Astrocyte (in vitro differentiated cells and primary cell): ENCODE results near the gene HMOX2. TPM values are rescaled to one million over a fixed set of nuclear protein-coding genes. Genes with fewer than 3 reads are reported as not detected.

ENCODE experiments used
- DNase-seq: peaks from one replicate; pipeline ENCODE4 v3.0.0-alpha.2; 2010; ENCODE audit warnings: low read depth
- FAIRE-seq: peaks from 2 replicates; lab custom pipeline; 2011; peaks lifted over from hg19 to GRCh38; lab: Jason Lieb, UNC
- H2AFZ ChIP-seq: 2 replicates; pipeline ENCODE4 v1.6.0; 2012; ENCODE audit warnings: low read depth, low read length, inconsistent platforms
- H3K27ac ChIP-seq: 2 replicates; pipeline ENCODE4 v1.5.1; 2011; ENCODE audit warnings: low read depth, low read length, inconsistent platforms
- H3K27me3 ChIP-seq: 2 replicates; pipeline ENCODE4 v1.6.0; 2011; ENCODE audit warnings: low read length, inconsistent platforms; ENCODE audit not compliant: insufficient read depth
- H3K36me3 ChIP-seq: 2 replicates; pipeline ENCODE4 v1.5.1; 2011; ENCODE audit warnings: low read length, inconsistent platforms; ENCODE audit not compliant: insufficient read depth
- H3K4me1 ChIP-seq: 2 replicates; pipeline ENCODE4 v1.5.1; 2011; ENCODE audit warnings: low read length, inconsistent platforms; ENCODE audit not compliant: insufficient read depth
- H3K4me2 ChIP-seq: 2 replicates; pipeline ENCODE4 v1.6.0; 2012; ENCODE audit warnings: low read length, inconsistent platforms
- H3K4me3 ChIP-seq: 2 replicates; pipeline ENCODE4 v1.5.1; 2011; ENCODE audit warnings: low read depth, mild to moderate bottlenecking, low read length, inconsistent platforms; ENCODE audit not compliant: insufficient read depth
- H3K79me2 ChIP-seq: 2 replicates; pipeline ENCODE4 v1.6.0; 2012; ENCODE audit warnings: mild to moderate bottlenecking, low read length, inconsistent platforms; ENCODE audit not compliant: insufficient read depth
- H3K9ac ChIP-seq: 2 replicates; pipeline ENCODE4 v1.6.0; 2012; ENCODE audit warnings: mild to moderate bottlenecking, low read length, inconsistent platforms
- H3K9me3 ChIP-seq: 2 replicates; pipeline ENCODE4 v1.5.1; 2012; ENCODE audit warnings: low read depth, mild to moderate bottlenecking, low read length, inconsistent platforms; ENCODE audit not compliant: insufficient read depth
- H4K20me1 ChIP-seq: 2 replicates; pipeline ENCODE4 v1.6.0; 2012; ENCODE audit warnings: low read length, inconsistent platforms; ENCODE audit not compliant: insufficient read depth
- H3K27ac Mint-ChIP-seq: one replicate; pipeline ENCODE4 v1.8.0; 2021; ENCODE audit warnings: mild to moderate bottlenecking, mixed read lengths; ENCODE audit not compliant: unreplicated experiment
- H3K27me3 Mint-ChIP-seq: one replicate; pipeline ENCODE4 v1.8.0; 2021; ENCODE audit warnings: low read depth, mixed read lengths; ENCODE audit not compliant: unreplicated experiment
- H3K36me3 Mint-ChIP-seq: one replicate; pipeline ENCODE4 v1.8.0; 2021; ENCODE audit warnings: low read depth, mixed read lengths; ENCODE audit not compliant: unreplicated experiment
- H3K4me1 Mint-ChIP-seq: one replicate; pipeline ENCODE4 v1.8.0; 2021; ENCODE audit warnings: low read depth, mixed read lengths; ENCODE audit not compliant: unreplicated experiment
- H3K4me3 Mint-ChIP-seq: one replicate; pipeline ENCODE4 v1.8.0; 2021; ENCODE audit warnings: mild to moderate bottlenecking, moderate library complexity, mixed read lengths; ENCODE audit not compliant: unreplicated experiment
- H3K9me3 Mint-ChIP-seq: one replicate; pipeline ENCODE4 v1.8.0; 2021; ENCODE audit warnings: mild to moderate bottlenecking, mixed read lengths; ENCODE audit not compliant: unreplicated experiment
- CTCF ChIP-seq: IDR thresholded peaks from 2 replicates; pipeline ENCODE4 v1.5.1; 2011; ENCODE audit warnings: low read depth, mild to moderate bottlenecking, inconsistent platforms, low read length, moderate library complexity; ENCODE audit not compliant: insufficient read depth
- EZH2 ChIP-seq: IDR thresholded peaks from 2 replicates; pipeline ENCODE4 v1.6.1; 2012; ENCODE audit warnings: mild to moderate bottlenecking, low read length, inconsistent platforms; ENCODE audit not compliant: insufficient read depth
- total RNA-seq: library from RNA; stranded (reverse); gene quantifications from 2 replicates; pipeline ENCODE4 v1.2.1, GENCODE V29; 2021

The HMOX2 gene
- total RNA-seq, 1 donor from 2014 or later: 64.9 TPM

DNA sequence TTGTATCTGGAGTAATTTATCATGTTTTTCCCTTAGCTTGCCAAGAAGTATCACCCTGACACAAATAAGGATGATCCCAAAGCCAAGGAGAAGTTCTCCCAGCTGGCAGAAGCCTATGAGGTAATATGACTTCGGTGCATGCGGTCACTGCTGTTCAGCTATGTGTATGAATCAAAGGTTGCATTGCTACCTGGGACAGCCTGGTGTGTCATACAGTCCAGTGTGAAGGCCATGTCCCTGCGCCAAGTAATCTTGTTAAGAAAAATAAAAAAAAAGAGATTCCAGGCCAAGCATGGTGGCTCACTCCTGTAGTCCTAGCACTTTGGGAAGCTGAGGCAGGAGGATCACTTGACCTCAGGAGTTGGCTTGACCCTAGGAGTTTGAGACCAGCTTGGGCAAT lies 38.8 kb upstream of the HMOX2 start:
- H3K36me3 ChIP-seq: peaks cover 53% of the 10 kb centered on the region
- no peak for FAIRE-seq
- TF ChIP-seq CTCF (no peak), EZH2 (no peak)

DNA sequence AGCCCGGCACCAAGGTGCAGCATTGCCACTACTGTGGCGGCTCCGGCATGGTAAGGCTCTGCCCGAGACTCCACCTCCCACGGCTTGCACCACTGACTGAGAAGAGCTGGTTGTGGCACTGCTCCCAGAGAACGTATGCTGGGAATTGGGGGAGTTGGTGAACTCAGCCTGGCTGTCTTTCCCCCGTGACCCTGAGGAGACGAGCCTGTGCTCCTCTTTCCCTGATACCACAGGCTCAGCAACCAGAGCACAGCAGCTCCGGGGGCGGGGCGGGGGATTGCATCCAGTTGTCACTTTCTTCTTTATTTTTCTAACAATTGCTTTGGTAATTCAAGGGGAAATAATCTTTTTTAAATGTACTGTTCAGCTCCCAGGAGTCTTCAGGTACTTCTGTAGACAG lies 33.8 kb upstream of the HMOX2 start:
- H3K36me3 Mint-ChIP-seq: peaks cover 19% of the 10 kb centered on the region
- TF ChIP-seq EZH2: no peak
- no peak for TF ChIP-seq CTCF
- H3K9me3 ChIP-seq: no peaks in the 10 kb centered on the region

More for the DNA sequence above, 38.8 kb upstream of the HMOX2 start:
- Mint-ChIP-seq H3K27ac (no peak overlapping the region), H3K27me3 (no peaks in the 10 kb centered on the region), H3K9me3 (no peaks in the 10 kb centered on the region), H3K4me1 (peaks cover 3% of the 10 kb centered on the region), H3K4me3 (no peak overlapping the region), H3K36me3 (peaks cover 9% of the 10 kb centered on the region)
- H3K9ac ChIP-seq: no peak overlapping the region
- H3K4me2 ChIP-seq: no peak overlapping the region
- H3K4me3 ChIP-seq: no peak overlapping the region
- DNase-seq: no peak
- H4K20me1 ChIP-seq: peaks cover 11% of the 10 kb centered on the region
- no peaks in the 10 kb centered on the region for H3K27me3 ChIP-seq
- peaks cover 21% of the 10 kb centered on the region for H3K79me2 ChIP-seq
- H2AFZ ChIP-seq: no peak overlapping the region
- no peaks in the 10 kb centered on the region for H3K9me3 ChIP-seq
- H3K4me1 ChIP-seq: no peaks in the 10 kb centered on the region
- no peak overlapping the region for H3K27ac ChIP-seq

GRCh38 chr16:4443271-4443670 lies 32.9 kb upstream of the HMOX2 start:
- peaks cover 8% of the 10 kb centered on the region for H4K20me1 ChIP-seq
- peaks cover 21% of the 10 kb centered on the region for H3K36me3 Mint-ChIP-seq
- no peaks in the 10 kb centered on the region for H3K9me3 Mint-ChIP-seq
- H3K27ac ChIP-seq: no peak overlapping the region
- DNase-seq (no peak), FAIRE-seq (no peak)
- H3K27me3 ChIP-seq: no peaks in the 10 kb centered on the region
- H3K27ac Mint-ChIP-seq: no peak overlapping the region
- no peaks in the 10 kb centered on the region for H3K4me1 ChIP-seq
- H3K4me1 Mint-ChIP-seq: no peaks in the 10 kb centered on the region
- no peak overlapping the region for H3K9ac ChIP-seq
- no peak overlapping the region for H3K4me2 ChIP-seq
- H2AFZ ChIP-seq: no peak overlapping the region
- no peak for TF ChIP-seq EZH2
- no peak for TF ChIP-seq CTCF
- no peaks in the 10 kb centered on the region for H3K9me3 ChIP-seq
- no peak overlapping the region for H3K4me3 Mint-ChIP-seq
- H3K36me3 ChIP-seq: peaks cover 49% of the 10 kb centered on the region
- no peak overlapping the region for H3K4me3 ChIP-seq
- no peaks in the 10 kb centered on the region for H3K27me3 Mint-ChIP-seq
- H3K79me2 ChIP-seq: no peaks in the 10 kb centered on the region

More for the DNA sequence above, 33.8 kb upstream of the HMOX2 start:
- H3K27me3 ChIP-seq: no peaks in the 10 kb centered on the region
- Mint-ChIP-seq H3K4me1 (no peaks in the 10 kb centered on the region), H3K27me3 (no peaks in the 10 kb centered on the region), H3K9me3 (no peaks in the 10 kb centered on the region), H3K27ac (no peak overlapping the region), H3K4me3 (no peak overlapping the region)
- no peak overlapping the region for H3K4me2 ChIP-seq
- no peak for DNase-seq
- no peak overlapping the region for H2AFZ ChIP-seq
- no peak overlapping the region for H3K9ac ChIP-seq
- peaks cover 8% of the 10 kb centered on the region for H4K20me1 ChIP-seq
- H3K79me2 ChIP-seq: no peaks in the 10 kb centered on the region
- no peak for FAIRE-seq
- H3K4me1 ChIP-seq: no peaks in the 10 kb centered on the region
- no peak overlapping the region for H3K4me3 ChIP-seq
- no peak overlapping the region for H3K27ac ChIP-seq
- peaks cover 53% of the 10 kb centered on the region for H3K36me3 ChIP-seq
